H1 (cell line): ENCODE measurements around the gene MRPS14. TPM values are rescaled to one million over a fixed set of nuclear protein-coding genes. Genes with fewer than 3 reads are reported as not detected.

ENCODE experiments used
- FOSL1 ChIP-seq: IDR thresholded peaks from 2 replicates; pipeline ENCODE4 v1.6.1; 2011; ENCODE audit warnings: mild to moderate bottlenecking, low read depth, low read length, moderate library complexity; ENCODE audit not compliant: insufficient read depth
- HDAC6 ChIP-seq: IDR thresholded peaks from one replicate; pipeline ENCODE4 v1.7.1; 2012; ENCODE audit warnings: low read depth, mild to moderate bottlenecking, inconsistent platforms, low read length, moderate library complexity
- JUN ChIP-seq: IDR thresholded peaks from 2 replicates; pipeline ENCODE4 v1.6.1; 2011; ENCODE audit warnings: low read depth, mild to moderate bottlenecking, improper control_type of control experiment, low read length
- KDM5A ChIP-seq: fragments of 200-600 bp; IDR thresholded peaks from 2 replicates; pipeline ENCODE4 v1.7.1; 2012; ENCODE audit warnings: mild to moderate bottlenecking, low read length, inconsistent platforms, mixed read lengths
- MAFK ChIP-seq: IDR thresholded peaks from 2 replicates; pipeline ENCODE4 v1.6.1; 2012; ENCODE audit warnings: low read depth, mild to moderate bottlenecking, improper control_type of control experiment, low read length
- POLR2A ChIP-seq, 2 experiments: IDR thresholded peaks; 1 replicate in 1 of 2; 2 replicates in 1 of 2; pipeline ENCODE4 v1.6.1; 2011; ENCODE audit warnings: low read depth in 2 of 2, low read length in 2 of 2, mild to moderate bottlenecking in 2 of 2; ENCODE audit errors: control extremely low read depth in 1 of 2
- POLR2AphosphoS5 ChIP-seq: IDR thresholded peaks from 2 replicates; pipeline ENCODE4 v1.6.1; 2011; ENCODE audit warnings: low read depth, low read length
- POU5F1 ChIP-seq: IDR thresholded peaks from 2 replicates; pipeline ENCODE4 v1.6.1; 2011; ENCODE audit warnings: low read depth, mild to moderate bottlenecking, low read length, moderate library complexity
- RXRA ChIP-seq: IDR thresholded peaks from 2 replicates; pipeline ENCODE4 v1.6.1; 2011; ENCODE audit warnings: low read depth, mild to moderate bottlenecking, low read length, moderate library complexity; ENCODE audit not compliant: insufficient read depth
- SIRT6 ChIP-seq: IDR thresholded peaks from one replicate; pipeline ENCODE4 v1.7.1; 2012; ENCODE audit warnings: low read length, inconsistent platforms
- SP1 ChIP-seq: IDR thresholded peaks from 2 replicates; pipeline ENCODE4 v1.6.1; 2011; ENCODE audit warnings: low read depth, low read length
- TAF1 ChIP-seq: IDR thresholded peaks from 2 replicates; pipeline ENCODE4 v1.6.1; 2011; ENCODE audit warnings: mild to moderate bottlenecking, low read depth, low read length
- TAF7 ChIP-seq: optimal IDR thresholded peaks from 2 replicates; pipeline ENCODE3; 2011; ENCODE audit warnings: low read depth, mild to moderate bottlenecking, inconsistent platforms, low read length, moderate library complexity, borderline replicate concordance
- polyA plus RNA-seq, 7 experiments: library from polyadenylated mRNA; depleted of rRNA in 3 of 7; stranded (reverse) in 5 of 7; unstranded in 2 of 7; fragments of >200 nt in 5 of 7; fragments of 200-250 nt in 2 of 7; gene quantifications; 1 replicate in 5 of 7; 2 replicates in 1 of 7; 4 replicates in 1 of 7; pipeline versions ENCODE4 v1.2.1 to v1.2.3, GENCODE V29; 2011 to 2013; ENCODE audit warnings: missing spikeins in 2 of 7, mixed read lengths in 2 of 7
- total RNA-seq: library from RNA; stranded (reverse); fragmentation: NEBNext Ultra II Directional; extraction: Animal tissue kit (Norgen Biotek cat#: 25700); gene quantifications from 2 replicates; pipeline ENCODE4 v1.2.1, GENCODE V29; 2021
- TF ChIP-seq, protein P1 (sequence below): IDR thresholded peaks from 2 replicates; pipeline ENCODE4 v1.6.1; 2012; ENCODE audit warnings: inconsistent platforms
- TF ChIP-seq, protein P2 (sequence below), 3 experiments: IDR thresholded peaks; 1 replicate in 2 of 3; 2 replicates in 1 of 3; pipeline versions ENCODE4 v1.5.1 to v1.6.1; 2011; ENCODE audit warnings: low read length in 3 of 3, mild to moderate bottlenecking in 3 of 3, inconsistent platforms in 2 of 3, low read depth in 1 of 3, moderate library complexity in 1 of 3; ENCODE audit not compliant: insufficient read depth in 1 of 3; ENCODE audit errors: control extremely low read depth in 1 of 3
- TF ChIP-seq, protein P3 (sequence below): IDR thresholded peaks from 2 replicates; pipeline ENCODE4 v1.6.1; 2011; ENCODE audit warnings: low read depth, mild to moderate bottlenecking, low read length; ENCODE audit not compliant: insufficient read depth

The MRPS14 gene
- total and polyA plus RNA-seq, 2 of the 8 experiments (the other 6 are each of a cell fraction or from before 2014, with no cell fraction given) = 27.5 to 38.7 TPM

- TF ChIP-seq, protein P1, sequence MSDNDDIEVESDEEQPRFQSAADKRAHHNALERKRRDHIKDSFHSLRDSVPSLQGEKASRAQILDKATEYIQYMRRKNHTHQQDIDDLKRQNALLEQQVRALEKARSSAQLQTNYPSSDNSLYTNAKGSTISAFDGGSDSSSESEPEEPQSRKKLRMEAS = peak; percentile 99
- TF ChIP-seq MAFK (no peak), TAF7 (no peak), SIRT6 (no peak), TAF1 (no peak), POLR2AphosphoS5 (no peak), FOSL1 (no peak), RXRA (no peak), JUN (no peak), POLR2A (IDR thresholded peaks at IDR 0.05; ENCODE audit: control extremely low read depth in 1 of 2, low read depth in 2 of 2, low read length in 2 of 2) (0 out of 3 replicates have a peak, but pooled peaks of 1 of the 2 experiments have one; percentile 32), HDAC6 (no peak), KDM5A (no peak), POU5F1 (no peak), SP1 (no peak)
- TF ChIP-seq, protein P2, sequence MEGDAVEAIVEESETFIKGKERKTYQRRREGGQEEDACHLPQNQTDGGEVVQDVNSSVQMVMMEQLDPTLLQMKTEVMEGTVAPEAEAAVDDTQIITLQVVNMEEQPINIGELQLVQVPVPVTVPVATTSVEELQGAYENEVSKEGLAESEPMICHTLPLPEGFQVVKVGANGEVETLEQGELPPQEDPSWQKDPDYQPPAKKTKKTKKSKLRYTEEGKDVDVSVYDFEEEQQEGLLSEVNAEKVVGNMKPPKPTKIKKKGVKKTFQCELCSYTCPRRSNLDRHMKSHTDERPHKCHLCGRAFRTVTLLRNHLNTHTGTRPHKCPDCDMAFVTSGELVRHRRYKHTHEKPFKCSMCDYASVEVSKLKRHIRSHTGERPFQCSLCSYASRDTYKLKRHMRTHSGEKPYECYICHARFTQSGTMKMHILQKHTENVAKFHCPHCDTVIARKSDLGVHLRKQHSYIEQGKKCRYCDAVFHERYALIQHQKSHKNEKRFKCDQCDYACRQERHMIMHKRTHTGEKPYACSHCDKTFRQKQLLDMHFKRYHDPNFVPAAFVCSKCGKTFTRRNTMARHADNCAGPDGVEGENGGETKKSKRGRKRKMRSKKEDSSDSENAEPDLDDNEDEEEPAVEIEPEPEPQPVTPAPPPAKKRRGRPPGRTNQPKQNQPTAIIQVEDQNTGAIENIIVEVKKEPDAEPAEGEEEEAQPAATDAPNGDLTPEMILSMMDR (IDR thresholded peaks at IDR 0.05; ENCODE audit: control extremely low read depth in 1 of 3, insufficient read depth in 1 of 3, low read depth in 1 of 3, low read length in 3 of 3) = no peak
- TF ChIP-seq, protein P3, sequence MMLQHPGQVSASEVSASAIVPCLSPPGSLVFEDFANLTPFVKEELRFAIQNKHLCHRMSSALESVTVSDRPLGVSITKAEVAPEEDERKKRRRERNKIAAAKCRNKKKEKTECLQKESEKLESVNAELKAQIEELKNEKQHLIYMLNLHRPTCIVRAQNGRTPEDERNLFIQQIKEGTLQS = no peak
These were observed 49.1 kb upstream of the MRPS14 start (continued) for GRCh38 chr1:175072099-175072951.
